ENCODE measurements around the gene GABARAP. TPM values are rescaled to one million over a fixed set of nuclear protein-coding genes. Genes with fewer than 3 reads are reported as not detected.

Gene GABARAP
- total and polyA plus RNA-seq, 10 of the 15 experiments (the other 5 are each of a cell fraction or from before 2014, with no cell fraction given) = 134 to 613 (median 285) TPM

DNA sequence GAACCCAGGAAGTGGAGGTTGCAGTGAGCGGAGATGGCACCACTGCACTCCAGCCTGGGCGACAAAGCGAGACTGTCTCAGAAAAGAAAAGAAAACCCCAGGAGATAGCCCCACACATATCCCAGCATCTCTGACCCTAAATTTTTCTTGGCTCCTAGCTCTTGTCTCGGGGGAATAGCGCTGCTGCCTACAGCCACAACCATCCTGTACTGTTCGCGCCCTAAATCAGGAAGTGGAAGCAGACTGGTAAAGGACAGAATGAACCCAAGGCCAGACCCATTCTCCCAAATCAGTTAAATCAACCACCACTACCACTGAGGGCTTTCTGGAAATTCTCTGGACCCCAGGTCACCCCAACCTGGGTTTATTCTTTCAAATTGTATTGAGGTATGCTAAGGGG is 7.6 kb upstream of the GABARAP start (continued):
- TF ChIP-seq, protein P1, sequence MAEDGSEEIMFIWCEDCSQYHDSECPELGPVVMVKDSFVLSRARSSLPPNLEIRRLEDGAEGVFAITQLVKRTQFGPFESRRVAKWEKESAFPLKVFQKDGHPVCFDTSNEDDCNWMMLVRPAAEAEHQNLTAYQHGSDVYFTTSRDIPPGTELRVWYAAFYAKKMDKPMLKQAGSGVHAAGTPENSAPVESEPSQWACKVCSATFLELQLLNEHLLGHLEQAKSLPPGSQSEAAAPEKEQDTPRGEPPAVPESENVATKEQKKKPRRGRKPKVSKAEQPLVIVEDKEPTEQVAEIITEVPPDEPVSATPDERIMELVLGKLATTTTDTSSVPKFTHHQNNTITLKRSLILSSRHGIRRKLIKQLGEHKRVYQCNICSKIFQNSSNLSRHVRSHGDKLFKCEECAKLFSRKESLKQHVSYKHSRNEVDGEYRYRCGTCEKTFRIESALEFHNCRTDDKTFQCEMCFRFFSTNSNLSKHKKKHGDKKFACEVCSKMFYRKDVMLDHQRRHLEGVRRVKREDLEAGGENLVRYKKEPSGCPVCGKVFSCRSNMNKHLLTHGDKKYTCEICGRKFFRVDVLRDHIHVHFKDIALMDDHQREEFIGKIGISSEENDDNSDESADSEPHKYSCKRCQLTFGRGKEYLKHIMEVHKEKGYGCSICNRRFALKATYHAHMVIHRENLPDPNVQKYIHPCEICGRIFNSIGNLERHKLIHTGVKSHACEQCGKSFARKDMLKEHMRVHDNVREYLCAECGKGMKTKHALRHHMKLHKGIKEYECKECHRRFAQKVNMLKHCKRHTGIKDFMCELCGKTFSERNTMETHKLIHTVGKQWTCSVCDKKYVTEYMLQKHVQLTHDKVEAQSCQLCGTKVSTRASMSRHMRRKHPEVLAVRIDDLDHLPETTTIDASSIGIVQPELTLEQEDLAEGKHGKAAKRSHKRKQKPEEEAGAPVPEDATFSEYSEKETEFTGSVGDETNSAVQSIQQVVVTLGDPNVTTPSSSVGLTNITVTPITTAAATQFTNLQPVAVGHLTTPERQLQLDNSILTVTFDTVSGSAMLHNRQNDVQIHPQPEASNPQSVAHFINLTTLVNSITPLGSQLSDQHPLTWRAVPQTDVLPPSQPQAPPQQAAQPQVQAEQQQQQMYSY (CRISPR knock-in tag; IDR thresholded peaks at IDR 0.05) = no peak

DNA sequence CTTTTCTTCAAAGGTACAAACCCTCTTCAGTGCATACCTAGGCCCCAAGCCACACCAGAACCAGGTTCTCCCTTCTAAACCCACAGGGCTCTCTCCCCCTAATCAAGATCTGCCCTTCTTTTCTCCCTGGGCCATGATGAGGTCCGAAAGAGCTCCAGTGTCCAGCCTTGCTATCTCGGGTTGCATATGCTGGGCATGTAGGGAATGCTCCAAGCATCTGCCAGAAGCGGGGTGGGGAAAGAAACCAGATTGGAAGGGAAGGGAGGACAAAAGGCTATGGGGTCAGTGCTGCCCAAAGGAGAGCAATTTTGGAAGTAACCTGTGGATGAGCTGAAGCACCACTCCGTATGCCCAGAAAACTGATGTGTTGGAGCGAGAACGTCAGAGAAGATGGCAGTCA is 7.0 kb upstream of the GABARAP start:
- Histone ChIP-seq H3K36me3 (ENCODE audit: control insufficient read depth in 2 of 2, insufficient read depth in 2 of 2, low read length in 1 of 2) (peaks cover 5 to 16% of the 10 kb centered on the region in 2 experiments; a peak in 3 of 4 replicates), H3K27me3 (replicated peaks in 1 of 2; ENCODE audit: control insufficient read depth in 2 of 2, insufficient read depth in 2 of 2, low read length in 1 of 2) (no peaks in the 10 kb centered on the region), H2AFZ (ENCODE audit: control insufficient read depth, low read depth, low read length) (no peak overlapping the region), H3K4me3 (peak overlapping the region; percentile 90), H3K4me2 (ENCODE audit: control insufficient read depth, insufficient read depth) (peak overlapping the region; percentile 89), H3K9me3 (replicated peaks; ENCODE audit: control insufficient read depth, insufficient read depth, low read length) (no peaks in the 10 kb centered on the region), H4K20me1 (ENCODE audit: control insufficient read depth, insufficient read depth) (no peaks in the 10 kb centered on the region), H3K4me1 (ENCODE audit: control insufficient read depth, insufficient read depth, low read length) (peaks cover 10% of the 10 kb centered on the region), H3K27ac (ENCODE audit: control insufficient read depth, insufficient read depth) (peak overlapping the region; percentile 87), H3K79me2 (ENCODE audit: control insufficient read depth, insufficient read depth, low read length) (peaks cover 60% of the 10 kb centered on the region), H3K9ac (ENCODE audit: control insufficient read depth, insufficient read depth, low read length) (peak overlapping the region; percentile 91)
- 70% methylated on average over 6 of the region's 6 CpGs for WGBS (ENCODE audit: insufficient coverage, insufficient replicate concordance, low lambda C conversion rate, missing lambda C conversion rate)
- CTCF ChIA-PET = interaction anchor here (1.0 to 3.2 kb wide), 5 partner anchors 8 to 49 kb away, joined by 3 to 18 read pairs (median 5); partner anchors contain the start of genes ACADVL, DLG4 and PHF23
- POLR2A ChIA-PET = interaction anchor here (1.1 to 4.4 kb wide), 5 partner anchors 10 to 81 kb away, joined by 4 to 99 read pairs (median 7); partner anchors contain the start of genes ACADVL, DLG4, DVL2 and GABARAP
- no TSS peak for BruUV-seq (replicated peaks)
- in situ Hi-C loops (cut with MboI) (no loop called here), intact Hi-C loops (cut with micrococcal nuclease; ENCODE audit: unreplicated experiment) (no loop called here)
- ATAC-seq (no peak), FAIRE-seq (no peak), DNase-seq (ENCODE audit: low read depth, low spot score) (no peak)
- RAD21 ChIA-PET (ENCODE audit: unreplicated experiment) = interaction anchor here (0.7 to 1.4 kb wide), 8 partner anchors 8 to 634 kb away, joined by 3 to 9 read pairs (median 4); partner anchors contain the start of genes ACADVL, DLG4, DVL2 and PHF23
- SMC1A ChIA-PET (ENCODE audit: uncharacterized antibody, unreplicated experiment) = interaction anchor here (0.7 to 3.6 kb wide), 6 partner anchors 8 to 29 kb away, joined by 3 to 26 read pairs (median 4); partner anchors contain the start of genes ACADVL, DVL2, GABARAP and PHF23
- no peak for TF ChIP-seq ATF7 (IDR thresholded peaks at IDR 0.05; ENCODE audit: low read depth)
- no peak for TF ChIP-seq EP300 (IDR thresholded peaks at IDR 0.05; ENCODE audit: borderline replicate concordance in 1 of 2, control insufficient read depth in 1 of 2, low read depth in 2 of 2, low read length in 2 of 2)
- no peak for TF ChIP-seq KAT2A (conservative IDR thresholded peaks at IDR 0.05; ENCODE audit: control insufficient read depth, low read depth, low read length)
- TF ChIP-seq, protein P2, sequence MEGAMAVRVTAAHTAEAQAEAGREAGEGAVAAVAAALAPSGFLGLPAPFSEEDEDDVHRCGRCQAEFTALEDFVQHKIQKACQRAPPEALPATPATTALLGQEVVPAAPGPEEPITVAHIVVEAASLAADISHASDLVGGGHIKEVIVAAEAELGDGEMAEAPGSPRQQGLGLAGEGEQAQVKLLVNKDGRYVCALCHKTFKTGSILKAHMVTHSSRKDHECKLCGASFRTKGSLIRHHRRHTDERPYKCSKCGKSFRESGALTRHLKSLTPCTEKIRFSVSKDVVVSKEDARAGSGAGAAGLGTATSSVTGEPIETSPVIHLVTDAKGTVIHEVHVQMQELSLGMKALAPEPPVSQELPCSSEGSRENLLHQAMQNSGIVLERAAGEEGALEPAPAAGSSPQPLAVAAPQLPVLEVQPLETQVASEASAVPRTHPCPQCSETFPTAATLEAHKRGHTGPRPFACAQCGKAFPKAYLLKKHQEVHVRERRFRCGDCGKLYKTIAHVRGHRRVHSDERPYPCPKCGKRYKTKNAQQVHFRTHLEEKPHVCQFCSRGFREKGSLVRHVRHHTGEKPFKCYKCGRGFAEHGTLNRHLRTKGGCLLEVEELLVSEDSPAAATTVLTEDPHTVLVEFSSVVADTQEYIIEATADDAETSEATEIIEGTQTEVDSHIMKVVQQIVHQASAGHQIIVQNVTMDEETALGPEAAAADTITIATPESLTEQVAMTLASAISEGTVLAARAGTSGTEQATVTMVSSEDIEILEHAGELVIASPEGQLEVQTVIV (IDR thresholded peaks at IDR 0.05; ENCODE audit: borderline replicate concordance, partially characterized antibody) = no peak
- TF ChIP-seq HDAC2 (IDR thresholded peaks at IDR 0.05) = no peak
- TF ChIP-seq POU2F2 (IDR thresholded peaks at IDR 0.05; ENCODE audit: borderline replicate concordance, low read depth, low read length) = no peak
- TF ChIP-seq CHD4 (IDR thresholded peaks at IDR 0.05) = no peak
- no peak for TF ChIP-seq TCF12 (IDR thresholded peaks at IDR 0.05; ENCODE audit: low read depth, low read length)
- TF ChIP-seq BACH1 (IDR thresholded peaks at IDR 0.05; ENCODE audit: borderline replicate concordance) = no peak
- TF ChIP-seq PAX5 (IDR thresholded peaks at IDR 0.05; ENCODE audit: borderline replicate concordance, low read depth, low read length) = no peak
- TF ChIP-seq, protein P3, sequence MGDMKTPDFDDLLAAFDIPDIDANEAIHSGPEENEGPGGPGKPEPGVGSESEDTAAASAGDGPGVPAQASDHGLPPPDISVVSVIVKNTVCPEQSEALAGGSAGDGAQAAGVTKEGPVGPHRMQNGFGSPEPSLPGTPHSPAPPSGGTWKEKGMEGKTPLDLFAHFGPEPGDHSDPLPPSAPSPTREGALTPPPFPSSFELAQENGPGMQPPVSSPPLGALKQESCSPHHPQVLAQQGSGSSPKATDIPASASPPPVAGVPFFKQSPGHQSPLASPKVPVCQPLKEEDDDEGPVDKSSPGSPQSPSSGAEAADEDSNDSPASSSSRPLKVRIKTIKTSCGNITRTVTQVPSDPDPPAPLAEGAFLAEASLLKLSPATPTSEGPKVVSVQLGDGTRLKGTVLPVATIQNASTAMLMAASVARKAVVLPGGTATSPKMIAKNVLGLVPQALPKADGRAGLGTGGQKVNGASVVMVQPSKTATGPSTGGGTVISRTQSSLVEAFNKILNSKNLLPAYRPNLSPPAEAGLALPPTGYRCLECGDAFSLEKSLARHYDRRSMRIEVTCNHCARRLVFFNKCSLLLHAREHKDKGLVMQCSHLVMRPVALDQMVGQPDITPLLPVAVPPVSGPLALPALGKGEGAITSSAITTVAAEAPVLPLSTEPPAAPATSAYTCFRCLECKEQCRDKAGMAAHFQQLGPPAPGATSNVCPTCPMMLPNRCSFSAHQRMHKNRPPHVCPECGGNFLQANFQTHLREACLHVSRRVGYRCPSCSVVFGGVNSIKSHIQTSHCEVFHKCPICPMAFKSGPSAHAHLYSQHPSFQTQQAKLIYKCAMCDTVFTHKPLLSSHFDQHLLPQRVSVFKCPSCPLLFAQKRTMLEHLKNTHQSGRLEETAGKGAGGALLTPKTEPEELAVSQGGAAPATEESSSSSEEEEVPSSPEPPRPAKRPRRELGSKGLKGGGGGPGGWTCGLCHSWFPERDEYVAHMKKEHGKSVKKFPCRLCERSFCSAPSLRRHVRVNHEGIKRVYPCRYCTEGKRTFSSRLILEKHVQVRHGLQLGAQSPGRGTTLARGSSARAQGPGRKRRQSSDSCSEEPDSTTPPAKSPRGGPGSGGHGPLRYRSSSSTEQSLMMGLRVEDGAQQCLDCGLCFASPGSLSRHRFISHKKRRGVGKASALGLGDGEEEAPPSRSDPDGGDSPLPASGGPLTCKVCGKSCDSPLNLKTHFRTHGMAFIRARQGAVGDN (IDR thresholded peaks at IDR 0.05) = no peak

Data from GM12878 (cell line).